ENCODE results near the gene PFKL.

- TF ChIP-seq EZH2 (IDR thresholded peaks at IDR 0.05) (no peak), POLR2AphosphoS5 (IDR thresholded peaks at IDR 0.05; ENCODE audit: borderline replicate concordance, low read depth, low read length) (no peak), FOXP2 (optimal IDR thresholded peaks at IDR 0.05; ENCODE audit: control extremely low read depth, extremely low read length, insufficient read depth) (no peak)
Observed at GRCh38 chr21:44295646-44296045, 4.2 kb upstream of the PFKL start.
